Renal pelvis (tissue), 4 donors: ENCODE data around the gene PROP1. TPM values are rescaled to one million over a fixed set of nuclear protein-coding genes. Genes with fewer than 3 reads are reported as not detected.
"Not testable (repeated sequence)": the region's sequence is repeated elsewhere in the genome, so short reads cannot be mapped to it uniquely, and the experiment has no call there.

Experiments
- DNase-seq: peaks from one replicate; pipeline ENCODE4 v3.0.0-alpha.2; 2013
- polyA plus RNA-seq, 3 donors: library from polyadenylated mRNA; unstranded; fragments of 120-200 nt; gene quantifications; one replicate each; pipeline ENCODE4 v1.2.1, GENCODE V29; 2013; ENCODE audit not compliant: insufficient read length in 3 of 3

Gene PROP1
- polyA plus RNA-seq, 3 donors, result 0.12 TPM; not detected in 2

DNA sequence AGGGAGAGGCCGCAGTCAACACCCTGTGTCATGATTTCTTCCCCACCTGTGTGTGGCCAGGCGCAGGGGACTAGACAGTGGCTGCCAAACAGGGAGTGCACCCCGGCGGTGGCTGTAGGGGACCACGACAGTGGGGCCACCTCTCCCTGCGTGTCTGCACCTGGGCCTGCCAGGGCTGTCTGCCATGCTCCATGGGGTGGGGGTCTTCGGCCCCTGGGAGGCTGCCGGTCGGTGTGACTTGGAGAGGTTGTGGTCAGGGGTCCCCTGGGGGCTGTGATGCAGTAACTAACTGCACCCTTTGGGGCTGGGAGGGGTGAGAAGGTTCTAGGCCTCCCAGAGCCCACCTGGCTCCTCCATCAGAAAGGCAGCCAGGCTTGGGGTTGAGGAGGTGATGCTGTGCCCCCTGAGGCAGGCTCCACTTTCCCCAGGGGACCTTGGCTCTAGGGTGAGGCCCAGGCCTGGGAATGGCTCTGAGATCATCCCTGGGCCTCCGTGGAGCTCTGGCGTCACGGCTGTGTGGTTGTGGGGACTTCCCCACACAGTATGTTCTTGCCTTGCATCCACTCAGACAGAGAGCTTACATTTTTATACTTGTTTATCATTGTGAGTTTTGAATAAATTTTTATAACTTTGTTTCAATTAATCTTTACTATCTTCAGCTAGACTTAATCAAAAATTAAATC lies 50.3 kb downstream of the PROP1 start:
- not testable (repeated sequence) for DNase-seq

DNA sequence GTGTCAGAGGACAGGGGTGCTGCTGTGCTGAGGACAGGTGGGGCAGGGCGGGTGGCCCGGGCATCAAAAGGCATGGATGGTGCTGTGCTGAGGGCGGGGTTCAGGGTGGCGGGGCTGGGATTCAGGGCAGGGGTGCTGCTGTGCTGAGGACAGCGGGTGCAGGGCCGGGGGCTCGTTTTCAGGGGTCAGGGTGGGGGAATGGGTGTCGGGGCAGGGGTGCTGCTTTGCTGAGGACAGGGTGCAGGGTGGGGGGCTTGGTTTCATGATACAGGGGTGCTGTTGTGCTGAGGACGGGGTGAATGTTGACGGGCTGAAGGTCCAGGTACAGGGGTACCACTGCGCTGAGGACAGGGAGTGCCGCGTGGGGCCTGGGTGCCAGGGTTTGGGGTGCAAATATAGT lies 50.9 kb downstream of the PROP1 start:
- DNase-seq, result not testable (repeated sequence)

DNA sequence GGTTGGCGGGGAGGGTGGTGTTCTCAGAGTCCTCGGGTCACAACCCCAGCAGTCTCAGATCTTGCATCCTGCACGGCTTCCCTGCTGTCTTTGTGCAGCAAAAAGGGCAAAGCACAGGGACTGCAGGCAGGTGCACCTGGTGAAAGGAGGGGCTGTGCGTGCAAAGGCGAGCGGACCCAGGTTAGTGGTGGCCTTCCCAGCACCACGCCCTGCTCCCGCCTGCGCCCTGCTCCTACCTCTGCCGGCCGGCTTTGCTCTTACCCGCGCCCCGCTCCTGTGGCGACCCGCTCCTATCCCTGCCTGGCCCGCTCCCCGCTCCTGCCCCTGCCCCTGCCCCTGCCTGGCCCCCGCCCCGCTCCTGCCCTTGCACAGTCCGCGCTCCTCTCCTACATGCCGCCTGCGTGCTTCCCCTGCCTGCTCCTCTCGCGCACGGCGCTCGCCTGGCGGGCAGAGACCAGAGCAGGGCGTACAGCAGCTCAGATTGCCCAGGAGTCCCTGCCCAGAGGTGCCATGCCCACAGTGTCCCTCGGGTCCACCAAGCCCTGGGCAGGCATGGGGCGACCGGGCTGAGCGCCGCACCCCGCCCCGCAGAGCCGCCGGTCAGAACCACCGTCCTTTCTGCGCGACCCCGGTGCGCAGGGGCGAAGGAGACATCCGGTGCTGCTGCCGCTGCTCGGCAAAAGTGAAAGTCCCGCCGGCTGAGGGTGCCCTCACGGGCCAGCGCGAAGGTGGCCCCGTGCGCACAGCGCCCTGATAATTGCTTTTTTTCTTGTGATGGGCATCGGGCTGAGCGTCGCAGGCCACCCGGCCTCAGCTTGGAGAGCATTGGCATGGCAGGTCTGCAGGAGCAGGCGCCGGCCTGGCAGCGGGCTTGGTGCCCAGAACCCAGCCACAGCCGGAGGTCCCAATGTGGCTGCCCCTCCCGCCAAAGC lies 52.0 kb downstream of the PROP1 start:
- not testable (repeated sequence) for DNase-seq

DNA sequence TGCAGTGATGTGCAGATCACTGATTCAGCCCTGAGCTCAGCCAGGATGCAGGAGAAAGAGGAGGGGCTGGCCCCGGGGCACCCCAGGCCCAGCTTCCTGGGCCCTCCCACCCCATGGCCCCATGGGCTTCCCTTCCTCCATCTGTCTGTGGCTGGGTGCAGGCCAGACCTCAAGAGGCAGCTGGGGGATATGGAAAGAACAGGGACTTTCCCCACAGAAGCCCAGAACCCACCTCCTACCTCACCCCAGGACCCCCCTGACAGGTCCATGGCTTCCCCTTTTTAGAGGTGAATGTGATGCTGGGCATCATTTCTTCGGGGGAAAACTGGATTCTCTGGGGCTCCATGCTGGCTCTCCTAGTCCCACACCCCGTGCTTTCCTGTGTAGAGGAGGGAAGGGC lies 53.1 kb downstream of the PROP1 start:
- not testable (repeated sequence) for DNase-seq

Other genes with a start within 250 kb of the PROP1 start
- gene FAM153A, start 213.3 kb downstream of the PROP1 start, polyA plus RNA-seq, result under 1 TPM; 0.12 to 0.67 (median 0.21) TPM
- gene N4BP3, start 117.3 kb upstream of the PROP1 start, polyA plus RNA-seq, result 1 to 10 TPM; 4.9 to 5.6 (median 5.0) TPM
- 10 to 100 TPM; 34.2 to 39.6 (median 36.4) TPM for gene RMND5B, start 134.8 kb upstream of the PROP1 start, polyA plus RNA-seq
- 100 to 1,000 TPM; 110 to 131 (median 120) TPM for gene NHP2, start 157.6 kb upstream of the PROP1 start, polyA plus RNA-seq
- gene GMCL2, start 191.1 kb upstream of the PROP1 start, polyA plus RNA-seq, result not detected
- 100 to 1,000 TPM; 139 to 169 (median 148) TPM for gene HNRNPAB, start 208.3 kb upstream of the PROP1 start, polyA plus RNA-seq
- 100 to 1,000 TPM in 2 of 3 donors, 10 to 100 TPM in 1; 62.8 to 140 (median 124) TPM for gene PHYKPL, start 236.6 kb upstream of the PROP1 start, polyA plus RNA-seq